ENCODE measurements around the gene TRPV4. TPM values are rescaled to one million over a fixed set of nuclear protein-coding genes. Genes with fewer than 3 reads are reported as not detected.
A peak's percentile ranks its signal among the peaks of the same experiment; 100 is the strongest.

The TRPV4 gene
- total RNA-seq, 1 donor from 2014 or later: 3.5 TPM

GRCh38 chr12:109835827-109836226 lies 2.6 kb upstream of the TRPV4 start:
- no peak for TF ChIP-seq CTCF (conservative IDR thresholded peaks at IDR 0.05)
- Mint-ChIP-seq H3K27me3 (ENCODE audit: low read depth) (peaks cover 16% of the 10 kb centered on the region), H3K4me1 (peaks cover 28% of the 10 kb centered on the region), H3K36me3 (ENCODE audit: low read depth) (no peaks in the 10 kb centered on the region), H3K9me3 (no peaks in the 10 kb centered on the region), H3K4me3 (no peak overlapping the region), H3K27ac (ENCODE audit: unreplicated experiment) (no peak overlapping the region)
- DNase-seq (ENCODE audit: low read depth, low spot score): no peak

GRCh38 chr12:109832541-109833306 lies 474 bp downstream of the TRPV4 start:
- Mint-ChIP-seq H3K27ac (ENCODE audit: unreplicated experiment) (no peak overlapping the region), H3K27me3 (ENCODE audit: low read depth) (peaks cover 17% of the 10 kb centered on the region), H3K4me1 (peaks cover 21% of the 10 kb centered on the region), H3K9me3 (no peaks in the 10 kb centered on the region), H3K4me3 (peak overlapping the region; percentile 49), H3K36me3 (ENCODE audit: low read depth) (no peaks in the 10 kb centered on the region)
- DNase-seq (ENCODE audit: low read depth, low spot score): no peak
- TF ChIP-seq CTCF (conservative IDR thresholded peaks at IDR 0.05): no peak

DNA sequence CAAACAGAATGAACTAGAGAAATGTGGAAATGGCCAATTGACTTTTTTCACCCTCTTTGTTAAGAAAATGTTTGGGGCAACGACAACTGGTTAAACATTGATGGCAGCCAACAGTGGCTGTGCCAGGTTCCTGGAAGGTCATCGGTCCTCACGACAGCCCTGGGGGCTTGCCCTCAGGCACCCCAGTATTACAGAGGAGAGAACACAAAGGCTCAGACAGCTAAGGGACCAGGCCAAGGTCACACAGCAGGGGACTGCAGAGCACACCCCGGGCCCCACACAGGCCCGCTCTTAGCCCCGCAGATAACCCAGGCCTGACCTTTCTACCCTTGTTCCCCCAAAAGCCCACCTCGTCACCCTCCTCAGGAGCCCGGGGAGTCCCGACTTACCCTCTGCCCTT lies 1.3 kb downstream of the TRPV4 start:
- no peak for TF ChIP-seq CTCF (conservative IDR thresholded peaks at IDR 0.05)
- no peaks in the 10 kb centered on the region for H3K9me3 Mint-ChIP-seq
- H3K27me3 Mint-ChIP-seq (ENCODE audit: low read depth): peaks cover 17% of the 10 kb centered on the region
- DNase-seq (ENCODE audit: low read depth, low spot score): no peak
- H3K27ac Mint-ChIP-seq (ENCODE audit: unreplicated experiment): no peak overlapping the region
- H3K4me3 Mint-ChIP-seq: peak overlapping the region; percentile 49
- no peaks in the 10 kb centered on the region for H3K36me3 Mint-ChIP-seq (ENCODE audit: low read depth)
- peaks cover 26% of the 10 kb centered on the region for H3K4me1 Mint-ChIP-seq

DNA sequence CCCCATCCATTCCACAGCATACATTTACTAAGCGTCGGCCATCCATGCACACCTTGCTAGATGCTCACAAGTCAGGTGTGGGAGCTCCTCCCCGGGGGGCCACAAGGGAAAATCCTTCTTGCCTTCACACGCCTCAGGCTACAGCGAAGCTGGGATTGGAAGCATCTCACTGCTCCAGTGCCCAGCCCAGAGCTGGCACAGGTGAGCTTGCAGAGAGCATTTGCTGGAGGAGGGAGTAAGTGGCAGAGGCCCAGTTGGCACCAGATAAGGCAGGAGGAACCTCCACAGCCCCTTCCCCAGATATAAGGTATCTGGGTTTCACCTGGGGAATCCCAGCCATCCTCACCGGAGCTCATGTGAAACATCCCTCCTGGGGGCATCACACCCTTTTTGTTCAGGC lies 1.8 kb downstream of the TRPV4 start:
- Mint-ChIP-seq H3K27ac (ENCODE audit: unreplicated experiment) (no peak overlapping the region), H3K36me3 (ENCODE audit: low read depth) (no peaks in the 10 kb centered on the region), H3K4me3 (no peak overlapping the region), H3K4me1 (peaks cover 31% of the 10 kb centered on the region), H3K27me3 (ENCODE audit: low read depth) (peaks cover 17% of the 10 kb centered on the region), H3K9me3 (no peaks in the 10 kb centered on the region)
- no peak for TF ChIP-seq CTCF (conservative IDR thresholded peaks at IDR 0.05)
- no peak for DNase-seq (ENCODE audit: low read depth, low spot score)

- Mint-ChIP-seq H3K27ac (ENCODE audit: unreplicated experiment) (no peak overlapping the region), H3K4me3 (no peak overlapping the region), H3K36me3 (ENCODE audit: low read depth) (no peaks in the 10 kb centered on the region), H3K9me3 (no peaks in the 10 kb centered on the region), H3K27me3 (ENCODE audit: low read depth) (peaks cover 17% of the 10 kb centered on the region), H3K4me1 (peaks cover 32% of the 10 kb centered on the region)
- DNase-seq (ENCODE audit: low read depth, low spot score): no peak
- TF ChIP-seq CTCF (conservative IDR thresholded peaks at IDR 0.05): no peak
Measured at GRCh38 chr12:109830718-109831117, 2.5 kb downstream of the TRPV4 start.

Data from neural crest cell (in vitro differentiated cells).